NCI-H524 treated with DMSO at 0.1 percent for 48 hours (cell line): ENCODE results near the gene HOXD11.

Source experiments
- DNase-seq: peaks from one replicate; lab custom pipeline; 2025; lab: John Stamatoyannopoulos, UW

Gene HOXD11

GRCh38 chr2:176149481-176149938 is 42.4 kb downstream of the HOXD11 start:
- DNase-seq: no peak

GRCh38 chr2:176149939-176150583 is 43.0 kb downstream of the HOXD11 start:
- no peak for DNase-seq

GRCh38 chr2:176150584-176151441 is 43.7 kb downstream of the HOXD11 start:
- DNase-seq: no peak

GRCh38 chr2:176151442-176152287 is 44.6 kb downstream of the HOXD11 start, which contains the start of gene HOXD4:
HOXD4 (plus strand) TSS chr2:176151550; CDS start chr2:176151634, 84 bp downstream.
- no peak for DNase-seq

- no peak for DNase-seq
These were observed 45.5 kb downstream of the HOXD11 start for GRCh38 chr2:176152350-176153181.

- no peak for DNase-seq
These were observed 47.6 kb downstream of the HOXD11 start for GRCh38 chr2:176154576-176155252.

- DNase-seq: no peak
These were observed 48.4 kb downstream of the HOXD11 start for GRCh38 chr2:176155356-176156044.

- DNase-seq: no peak
These were observed 49.3 kb downstream of the HOXD11 start for GRCh38 chr2:176156301-176156806.

- no peak for DNase-seq
These were observed 49.9 kb downstream of the HOXD11 start, which contains the start of gene HOXD3 for GRCh38 chr2:176156807-176157498. HOXD3 (plus strand) TSS chr2:176157307; CDS start chr2:176169115, 11,808 bp downstream.

- DNase-seq: no peak
These were observed 50.6 kb downstream of the HOXD11 start for GRCh38 chr2:176157499-176158185.

- DNase-seq: no peak
These were observed 51.1 kb downstream of the HOXD11 start for GRCh38 chr2:176158186-176158591.

GRCh38 chr2:176158855-176159662 is 52.0 kb downstream of the HOXD11 start:
- DNase-seq: peak; percentile 68
